Right renal cortex interstitium (tissue), 3 donors: ENCODE data around the gene PODXL2. TPM values are rescaled to one million over a fixed set of nuclear protein-coding genes. Genes with fewer than 3 reads are reported as not detected.
"Not testable (repeated sequence)": the region's sequence is repeated elsewhere in the genome, so short reads cannot be mapped to it uniquely, and the experiment has no call there.

Experiments
- DNase-seq, 3 donors: peaks; one replicate each; pipeline ENCODE4 v3.0.0-alpha.2; 2013; ENCODE audit warnings: low read depth in 3 of 3, low spot score in 2 of 3
- polyA plus RNA-seq, 3 donors: library from polyadenylated mRNA; unstranded; fragments of 120-200 nt; gene quantifications; one replicate each; pipeline ENCODE4 v1.2.1, GENCODE V29; 2013; ENCODE audit not compliant: insufficient read length in 3 of 3

PODXL2 gene
- polyA plus RNA-seq, 3 donors = 46.1 to 52.5 (median 48.9) TPM

- no peak for DNase-seq
These were observed 71.4 kb downstream of the PODXL2 start for GRCh38 chr3:127700406-127700805.

GRCh38 chr3:127701280-127701911 is 72.4 kb downstream of the PODXL2 start:
- DNase-seq = no peak

- DNase-seq = no peak
These were observed 73.2 kb downstream of the PODXL2 start for GRCh38 chr3:127702151-127702578.

GRCh38 chr3:127704840-127705239 is 75.9 kb downstream of the PODXL2 start:
- DNase-seq = not testable (repeated sequence)

GRCh38 chr3:127706312-127706711 is 77.3 kb downstream of the PODXL2 start:
- no peak for DNase-seq

GRCh38 chr3:127706785-127707351 is 77.9 kb downstream of the PODXL2 start:
- no peak for DNase-seq

- DNase-seq = no peak
These were observed 78.9 kb downstream of the PODXL2 start for GRCh38 chr3:127707851-127708411.

- no peak for DNase-seq
These were observed 79.9 kb downstream of the PODXL2 start for GRCh38 chr3:127708837-127709236.

GRCh38 chr3:127709320-127710060 is 80.5 kb downstream of the PODXL2 start:
- no peak for DNase-seq

- DNase-seq = no peak
These were observed 81.4 kb downstream of the PODXL2 start for GRCh38 chr3:127710155-127710941.

GRCh38 chr3:127711021-127711695 is 82.2 kb downstream of the PODXL2 start:
- no peak for DNase-seq

- no peak for DNase-seq
These were observed 82.9 kb downstream of the PODXL2 start for GRCh38 chr3:127711896-127712295.

- DNase-seq = no peak
These were observed 83.5 kb downstream of the PODXL2 start for GRCh38 chr3:127712461-127712860.

- no peak for DNase-seq
These were observed 84.1 kb downstream of the PODXL2 start for GRCh38 chr3:127712881-127713771.

- DNase-seq = no peak
These were observed 85.2 kb downstream of the PODXL2 start for GRCh38 chr3:127714125-127714571.

GRCh38 chr3:127714866-127715265 is 85.9 kb downstream of the PODXL2 start:
- DNase-seq = no peak

- DNase-seq = no peak
These were observed 86.5 kb downstream of the PODXL2 start for GRCh38 chr3:127715532-127715931.

- no peak for DNase-seq
These were observed 87.4 kb downstream of the PODXL2 start for GRCh38 chr3:127716384-127716783.
